ENCODE measurements around the gene SSBP3.
"Not testable (repeated sequence)": the region's sequence is repeated elsewhere in the genome, so short reads cannot be mapped to it uniquely, and the experiment has no call there.

SSBP3 gene

DNA sequence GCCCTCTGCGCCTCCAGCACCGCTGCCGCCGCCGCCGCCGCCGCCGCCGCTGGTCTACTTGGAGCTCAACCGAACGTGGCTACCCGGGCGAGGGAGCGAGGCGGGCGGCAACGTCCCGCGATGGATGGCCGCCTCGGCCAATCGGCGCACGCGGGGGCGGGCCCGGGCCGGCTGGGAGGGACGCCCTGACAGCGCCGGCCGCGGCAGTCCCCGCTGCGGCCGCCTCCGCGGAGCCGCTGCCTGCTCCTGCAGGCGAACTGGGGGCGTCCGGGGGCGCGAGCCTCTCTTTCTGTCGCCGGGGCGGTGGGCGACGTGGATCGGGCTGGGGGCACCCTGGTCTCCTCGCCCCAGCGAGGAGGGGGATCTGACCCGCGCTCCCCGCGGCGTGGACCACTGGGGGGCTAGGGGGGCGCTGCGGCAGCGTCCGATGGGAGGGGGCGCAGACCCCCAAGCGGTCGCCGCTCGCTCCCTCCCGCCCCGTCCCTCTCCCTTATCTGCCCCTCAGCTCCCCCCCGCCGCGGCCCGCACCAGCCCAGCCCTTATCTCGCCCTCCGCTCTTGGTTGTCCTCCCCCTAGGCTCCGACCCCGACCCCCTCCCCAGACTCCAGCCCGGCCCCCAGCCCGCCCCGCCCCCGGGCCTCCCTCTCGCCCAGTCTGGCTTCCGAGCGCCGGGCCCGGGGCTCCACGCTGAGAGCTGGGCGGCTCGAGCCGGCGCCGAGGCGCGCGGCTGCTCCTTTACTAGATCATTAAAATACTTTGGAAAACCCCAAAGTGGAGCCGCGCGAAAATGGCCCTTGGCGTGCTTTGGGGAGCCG lies at the start of gene SSBP3:
Gene SSBP3 (minus strand): TSS at position 56 of the 815 bp plus-strand sequence.
- Mint-ChIP-seq H3K9me3 (no peaks in the 10 kb centered on the region), H3K4me3 (peak within 1 kb of the TSS; percentile 85), H3K4me1 (peaks cover 70% of the 10 kb centered on the region), H3K36me3 (peaks cover 39% of the 10 kb centered on the region), H3K27ac (peak within 1 kb of the TSS; percentile 72)
- ATAC-seq (peak; percentile 91), DNase-seq (ENCODE audit: low spot score in 2 of 2) (peak; percentile 90 to 93)

DNA sequence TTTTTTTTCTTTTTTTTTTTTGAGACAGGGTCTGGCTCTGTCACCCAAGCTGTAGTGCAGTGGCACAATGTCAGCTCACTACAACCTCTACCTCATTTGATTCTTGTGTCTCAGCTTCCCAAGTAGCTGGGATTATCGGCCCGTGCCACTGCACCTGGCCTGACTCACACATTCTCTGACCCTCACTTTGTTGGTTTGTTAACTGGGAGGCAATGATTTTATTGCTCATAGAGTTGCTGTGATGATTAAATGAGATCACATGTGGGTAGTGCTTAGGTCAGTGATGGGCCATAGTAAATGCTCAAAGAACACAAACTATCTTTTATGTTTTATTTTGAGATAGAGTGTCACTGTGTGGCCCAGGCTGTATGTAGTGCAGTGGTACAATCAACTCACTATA lies 47.3 kb upstream of the SSBP3 start:
- H3K27ac Mint-ChIP-seq: peak overlapping the region; percentile 11
- no peak overlapping the region for H3K4me3 Mint-ChIP-seq
- H3K4me1 Mint-ChIP-seq: peaks cover 19% of the 10 kb centered on the region
- ATAC-seq: no peak
- no peaks in the 10 kb centered on the region for H3K36me3 Mint-ChIP-seq
- H3K9me3 Mint-ChIP-seq: no peaks in the 10 kb centered on the region
- DNase-seq (ENCODE audit: low spot score in 2 of 2): no peak

DNA sequence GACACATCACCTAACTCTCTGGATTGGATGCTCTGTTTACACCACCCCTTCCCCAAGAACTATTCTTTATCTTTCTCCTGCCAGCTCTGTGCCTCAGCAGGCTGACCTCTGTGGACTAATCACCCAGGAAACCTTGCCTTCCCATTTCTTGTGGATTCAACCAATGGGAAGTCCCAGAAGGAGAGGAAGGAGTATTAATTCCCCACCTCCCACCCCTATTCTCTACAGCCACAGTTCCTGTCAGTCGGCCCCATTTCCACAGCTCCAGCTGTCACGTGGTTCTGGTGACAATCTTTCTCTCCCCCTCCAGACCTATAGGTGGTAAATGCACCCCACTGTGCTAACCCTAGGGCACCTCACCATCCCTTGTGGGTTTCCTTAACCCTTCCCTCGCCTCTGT lies 46.8 kb upstream of the SSBP3 start:
- Mint-ChIP-seq H3K27ac (peak overlapping the region; percentile 11), H3K4me3 (no peak overlapping the region), H3K9me3 (no peaks in the 10 kb centered on the region), H3K36me3 (no peaks in the 10 kb centered on the region), H3K4me1 (peaks cover 15% of the 10 kb centered on the region)
- ATAC-seq: no peak
- DNase-seq (ENCODE audit: low spot score in 2 of 2): no peak

GRCh38 chr1:54449431-54449830 lies 43.2 kb upstream of the SSBP3 start:
- H3K4me3 Mint-ChIP-seq; DNase-seq (ENCODE audit: low spot score in 2 of 2); H3K27ac Mint-ChIP-seq; H3K4me1 Mint-ChIP-seq; ATAC-seq; H3K36me3 Mint-ChIP-seq; H3K9me3 Mint-ChIP-seq: not testable (repeated sequence)

- not testable (repeated sequence) for H3K36me3 Mint-ChIP-seq; H3K9me3 Mint-ChIP-seq; H3K27ac Mint-ChIP-seq; ATAC-seq; DNase-seq (ENCODE audit: low spot score in 2 of 2); H3K4me1 Mint-ChIP-seq; H3K4me3 Mint-ChIP-seq
Measured at GRCh38 chr1:54448801-54449200, 42.6 kb upstream of the SSBP3 start.

DNA sequence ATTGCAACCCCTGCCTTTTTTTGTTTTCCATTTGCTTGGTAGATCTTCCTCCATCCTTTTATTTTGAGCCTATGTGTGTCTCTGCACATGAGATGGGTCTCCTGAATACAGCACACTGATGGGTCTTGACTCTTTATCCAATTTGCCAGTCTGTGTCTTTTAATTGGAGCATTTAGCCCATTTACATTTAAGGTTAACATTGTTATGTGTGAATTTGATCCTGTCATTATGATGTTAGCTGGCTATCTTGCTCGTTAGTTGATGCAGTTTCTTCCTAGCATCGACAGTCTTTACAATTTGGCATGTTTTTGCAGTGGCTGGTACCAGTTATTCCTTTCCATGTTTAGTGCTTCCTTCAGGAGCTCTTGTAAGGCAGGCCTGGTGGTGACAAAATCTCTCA lies 40.9 kb upstream of the SSBP3 start:
- not testable (repeated sequence) for DNase-seq (ENCODE audit: low spot score in 2 of 2); H3K4me3 Mint-ChIP-seq; ATAC-seq; H3K4me1 Mint-ChIP-seq; H3K36me3 Mint-ChIP-seq; H3K9me3 Mint-ChIP-seq; H3K27ac Mint-ChIP-seq

DNA sequence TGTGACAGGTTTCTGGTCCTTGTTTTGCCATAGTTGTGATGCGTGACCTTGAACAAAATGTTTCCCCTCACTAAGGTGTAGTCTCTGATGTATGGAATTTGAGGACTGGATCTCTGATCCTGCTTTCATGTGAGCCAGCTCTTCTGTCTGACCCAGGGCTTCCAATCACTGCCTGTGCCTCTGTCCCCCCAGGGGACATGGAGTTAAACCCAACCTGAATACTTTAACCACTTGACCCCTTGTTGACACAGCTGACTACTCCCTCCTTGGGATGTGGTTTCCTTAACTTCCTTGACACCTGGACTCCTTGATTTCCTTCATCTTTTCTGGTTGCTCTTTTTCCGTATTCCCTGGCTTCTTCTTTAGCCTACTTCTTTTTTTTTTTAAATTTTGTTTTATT lies 36.0 kb upstream of the SSBP3 start:
- no peak overlapping the region for H3K4me3 Mint-ChIP-seq
- no peaks in the 10 kb centered on the region for H3K36me3 Mint-ChIP-seq
- H3K27ac Mint-ChIP-seq: peak overlapping the region; percentile 45
- DNase-seq (ENCODE audit: low spot score in 2 of 2): no peak
- no peaks in the 10 kb centered on the region for H3K9me3 Mint-ChIP-seq
- no peak for ATAC-seq
- H3K4me1 Mint-ChIP-seq: no peaks in the 10 kb centered on the region

- H3K9me3 Mint-ChIP-seq: no peaks in the 10 kb centered on the region
- H3K36me3 Mint-ChIP-seq: no peaks in the 10 kb centered on the region
- no peak overlapping the region for H3K27ac Mint-ChIP-seq
Measured at GRCh38 chr1:54439550-54440223, 33.5 kb upstream of the SSBP3 start.

GRCh38 chr1:54437783-54438182 lies 31.6 kb upstream of the SSBP3 start:
- Mint-ChIP-seq H3K9me3 (no peaks in the 10 kb centered on the region), H3K27ac (no peak overlapping the region), H3K4me1 (no peaks in the 10 kb centered on the region), H3K4me3 (no peak overlapping the region), H3K36me3 (no peaks in the 10 kb centered on the region)
- no peak for ATAC-seq
- DNase-seq (ENCODE audit: low spot score in 2 of 2): no peak

More at GRCh38 chr1:54439550-54440223, 33.5 kb upstream of the SSBP3 start:
- H3K4me1 Mint-ChIP-seq: no peaks in the 10 kb centered on the region
- H3K4me3 Mint-ChIP-seq: no peak overlapping the region
- no peak for DNase-seq (ENCODE audit: low spot score in 2 of 2)
- ATAC-seq: no peak

- Mint-ChIP-seq H3K9me3 (no peaks in the 10 kb centered on the region), H3K4me3 (no peak overlapping the region), H3K4me1 (no peaks in the 10 kb centered on the region), H3K27ac (no peak overlapping the region), H3K36me3 (no peaks in the 10 kb centered on the region)
- DNase-seq (ENCODE audit: low spot score in 2 of 2): no peak
- ATAC-seq: no peak
Measured at GRCh38 chr1:54436826-54437225, 30.6 kb upstream of the SSBP3 start.

GRCh38 chr1:54429838-54430237 lies 23.6 kb upstream of the SSBP3 start:
- H3K36me3 Mint-ChIP-seq: no peaks in the 10 kb centered on the region
- no peak overlapping the region for H3K4me3 Mint-ChIP-seq
- H3K27ac Mint-ChIP-seq: no peak overlapping the region
- no peak for DNase-seq (ENCODE audit: low spot score in 2 of 2)
- no peak for ATAC-seq
- no peaks in the 10 kb centered on the region for H3K9me3 Mint-ChIP-seq
- no peaks in the 10 kb centered on the region for H3K4me1 Mint-ChIP-seq

DNA sequence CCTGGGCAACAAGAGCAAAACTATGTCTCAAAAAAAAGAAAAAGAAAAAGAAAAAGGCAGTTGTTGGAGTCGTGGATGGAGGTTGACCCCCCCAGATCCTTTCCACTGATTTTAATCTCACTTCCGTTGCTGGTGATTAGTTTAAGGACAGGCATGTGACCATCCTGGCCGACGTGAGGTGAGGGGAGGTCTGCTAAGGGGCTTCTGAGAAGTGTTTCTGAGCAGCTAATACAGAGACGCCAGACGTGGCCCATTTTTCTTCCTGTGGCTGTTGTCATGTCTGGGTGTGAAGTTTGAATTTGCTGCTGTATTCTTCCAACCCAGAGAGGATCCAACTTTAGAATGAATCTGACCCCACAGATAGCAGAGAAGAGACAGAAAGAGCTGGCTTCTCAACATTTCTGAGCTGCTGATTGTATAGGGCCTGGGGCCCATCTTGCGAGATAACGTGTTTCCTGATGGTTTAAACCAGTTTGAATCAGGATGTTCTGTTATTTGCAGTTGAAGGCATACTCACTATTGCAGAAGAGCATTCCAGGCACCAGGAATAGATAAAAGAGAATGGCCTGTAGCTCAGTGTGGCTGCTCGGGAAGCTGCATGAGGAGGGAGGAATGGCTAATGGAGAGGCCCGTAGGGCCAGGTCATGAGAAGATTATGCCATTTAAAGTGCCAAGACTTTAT lies 22.8 kb upstream of the SSBP3 start:
- no peak for DNase-seq (ENCODE audit: low spot score in 2 of 2)
- Mint-ChIP-seq H3K4me3 (no peak overlapping the region), H3K4me1 (no peaks in the 10 kb centered on the region), H3K27ac (peak overlapping the region; percentile 56), H3K36me3 (no peaks in the 10 kb centered on the region), H3K9me3 (no peaks in the 10 kb centered on the region)
- ATAC-seq: no peak

GRCh38 chr1:54425152-54425584 lies 19.0 kb upstream of the SSBP3 start:
- Mint-ChIP-seq H3K4me1 (no peaks in the 10 kb centered on the region), H3K9me3 (no peaks in the 10 kb centered on the region), H3K4me3 (no peak overlapping the region), H3K27ac (no peak overlapping the region), H3K36me3 (no peaks in the 10 kb centered on the region)
- DNase-seq (ENCODE audit: low spot score in 2 of 2) (no peak), ATAC-seq (no peak)

DNA sequence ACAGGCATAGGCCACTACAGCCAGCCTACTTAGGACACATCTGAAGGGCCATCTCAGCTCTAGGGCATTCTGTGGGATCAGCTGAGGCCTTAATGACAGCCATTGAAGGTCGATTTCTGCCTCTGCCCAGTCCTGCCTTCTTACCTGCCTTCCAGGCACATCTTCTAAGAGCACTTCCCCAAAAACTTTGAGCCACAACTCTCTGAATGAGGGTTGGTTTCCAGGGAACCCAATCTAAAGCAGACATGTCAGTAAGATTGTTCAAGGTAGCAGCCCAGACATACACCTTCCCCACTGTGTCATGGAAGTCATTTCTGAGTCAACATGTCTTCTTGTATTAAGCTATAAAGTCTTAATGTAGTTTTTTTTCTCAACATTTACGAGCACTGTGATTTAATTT lies 18.2 kb upstream of the SSBP3 start:
- Mint-ChIP-seq H3K4me3 (no peak overlapping the region), H3K9me3 (no peaks in the 10 kb centered on the region), H3K27ac (no peak overlapping the region), H3K36me3 (no peaks in the 10 kb centered on the region), H3K4me1 (no peaks in the 10 kb centered on the region)
- DNase-seq (ENCODE audit: low spot score in 2 of 2): no peak
- ATAC-seq: no peak

DNA sequence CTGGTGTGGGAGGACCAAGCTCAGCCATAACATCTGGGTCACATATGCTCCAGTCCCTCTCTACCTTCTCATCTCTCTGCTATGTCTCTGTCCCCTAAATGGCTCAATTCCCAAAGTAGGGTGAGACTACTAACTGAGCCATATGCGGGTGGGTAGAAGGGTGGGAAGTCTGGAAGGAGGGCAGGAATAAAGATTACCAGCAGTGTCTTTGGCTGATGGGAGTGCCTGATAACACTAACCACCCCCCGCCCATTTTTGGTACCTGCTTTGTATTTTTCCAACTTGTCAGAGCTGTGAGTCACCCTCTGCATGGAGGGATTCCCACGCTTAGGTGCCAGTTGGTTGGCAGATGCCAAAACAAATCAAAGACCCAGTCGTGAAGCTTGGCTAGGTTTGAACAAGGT lies 14.9 kb upstream of the SSBP3 start:
- no peaks in the 10 kb centered on the region for H3K36me3 Mint-ChIP-seq
- H3K9me3 Mint-ChIP-seq: no peaks in the 10 kb centered on the region
- ATAC-seq (no peak), DNase-seq (ENCODE audit: low spot score in 2 of 2) (no peak)
- no peak overlapping the region for H3K4me3 Mint-ChIP-seq
- peaks cover 7% of the 10 kb centered on the region for H3K4me1 Mint-ChIP-seq
- H3K27ac Mint-ChIP-seq: no peak overlapping the region
